Hepatocyte (in vitro differentiated cells): Measurements from ENCODE around the gene CFAP70.

Experiments used
- EZH2 ChIP-seq: fragments of 200-600 bp; sonication (generic); IDR thresholded peaks from 2 replicates; pipeline ENCODE4 v1.6.1; 2016; ENCODE audit warnings: antibody characterized with exemption, mild to moderate bottlenecking, borderline replicate concordance
- EZH2phosphoT487 ChIP-seq: fragments of 200-600 bp; sonication (generic); IDR thresholded peaks from one replicate; pipeline ENCODE4 v1.6.1; 2018; ENCODE audit warnings: antibody characterized with exemption, mild to moderate bottlenecking, low read depth, moderate library complexity; ENCODE audit not compliant: unreplicated experiment, severe bottlenecking
- TF ChIP-seq, protein P1 (sequence below): fragments of 200-600 bp; sonication (generic); IDR thresholded peaks from 2 replicates; pipeline ENCODE4 v1.5.1; 2016; ENCODE audit warnings: antibody characterized with exemption, mild to moderate bottlenecking; ENCODE audit not compliant: poor library complexity

DNA sequence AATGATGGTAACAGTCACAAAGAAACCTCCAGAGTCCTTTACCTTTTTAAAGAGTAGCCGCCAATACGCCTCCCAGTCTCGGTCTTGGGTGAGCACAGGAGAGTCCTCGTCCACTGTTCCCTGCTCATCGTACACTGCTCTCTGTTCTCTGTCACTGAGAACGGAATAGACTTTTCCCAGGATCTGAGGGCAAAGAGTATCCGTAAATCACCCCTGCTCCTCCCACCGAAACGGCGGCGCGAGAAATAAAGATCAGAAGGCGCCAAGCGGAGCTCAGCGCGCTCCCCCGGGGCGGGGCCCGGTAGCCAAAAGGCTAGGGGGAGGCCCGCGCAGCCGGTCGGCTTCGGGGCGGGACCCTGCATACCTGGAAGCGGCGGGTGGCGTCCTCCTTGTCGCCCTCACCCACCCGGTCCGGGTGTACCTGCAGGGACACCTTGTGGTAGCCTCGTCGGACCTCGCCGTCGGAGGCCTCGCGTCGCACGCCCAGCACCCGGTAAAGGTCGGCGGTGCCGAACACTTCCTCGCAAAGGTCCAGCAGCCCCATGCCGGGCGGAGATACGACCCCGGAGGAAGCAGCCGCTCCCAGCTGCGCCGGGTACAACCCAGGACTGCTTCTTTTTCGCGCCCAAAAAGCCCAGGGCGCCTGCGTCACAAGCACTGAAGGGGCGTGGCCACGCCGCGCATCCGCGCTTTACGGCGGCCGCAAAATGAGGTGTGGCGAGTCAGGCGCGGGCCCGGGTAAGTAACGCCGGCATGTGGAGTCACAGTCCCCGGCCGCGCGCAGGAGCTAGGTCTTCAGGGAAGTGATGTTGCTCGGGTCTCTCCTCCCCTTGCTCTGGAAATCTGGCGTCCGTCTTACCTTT, 111.8 kb downstream of the CFAP70 start, which contains the start of gene DNAJC9:
- TF ChIP-seq EZH2, result no peak
- TF ChIP-seq, protein P1, sequence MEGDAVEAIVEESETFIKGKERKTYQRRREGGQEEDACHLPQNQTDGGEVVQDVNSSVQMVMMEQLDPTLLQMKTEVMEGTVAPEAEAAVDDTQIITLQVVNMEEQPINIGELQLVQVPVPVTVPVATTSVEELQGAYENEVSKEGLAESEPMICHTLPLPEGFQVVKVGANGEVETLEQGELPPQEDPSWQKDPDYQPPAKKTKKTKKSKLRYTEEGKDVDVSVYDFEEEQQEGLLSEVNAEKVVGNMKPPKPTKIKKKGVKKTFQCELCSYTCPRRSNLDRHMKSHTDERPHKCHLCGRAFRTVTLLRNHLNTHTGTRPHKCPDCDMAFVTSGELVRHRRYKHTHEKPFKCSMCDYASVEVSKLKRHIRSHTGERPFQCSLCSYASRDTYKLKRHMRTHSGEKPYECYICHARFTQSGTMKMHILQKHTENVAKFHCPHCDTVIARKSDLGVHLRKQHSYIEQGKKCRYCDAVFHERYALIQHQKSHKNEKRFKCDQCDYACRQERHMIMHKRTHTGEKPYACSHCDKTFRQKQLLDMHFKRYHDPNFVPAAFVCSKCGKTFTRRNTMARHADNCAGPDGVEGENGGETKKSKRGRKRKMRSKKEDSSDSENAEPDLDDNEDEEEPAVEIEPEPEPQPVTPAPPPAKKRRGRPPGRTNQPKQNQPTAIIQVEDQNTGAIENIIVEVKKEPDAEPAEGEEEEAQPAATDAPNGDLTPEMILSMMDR, result peak; percentile 25
- TF ChIP-seq EZH2phosphoT487, result no peak
